AG09309 (cell line): ENCODE measurements around the gene PEAR1.
"Not testable (repeated sequence)": the region's sequence is repeated elsewhere in the genome, so short reads cannot be mapped to it uniquely, and the experiment has no call there.

ENCODE experiments used
- DNase-seq: peaks from one replicate; pipeline ENCODE4 v3.0.0-alpha.2; 2010; ENCODE audit warnings: low read depth
- H3K4me3 ChIP-seq: 2 replicates; pipeline ENCODE4 v1.5.1; 2011; ENCODE audit warnings: mild to moderate bottlenecking, low read depth, low read length, moderate library complexity; ENCODE audit not compliant: control insufficient read depth
- TF ChIP-seq, protein P1 (sequence below): IDR thresholded peaks from 2 replicates; pipeline ENCODE4 v1.5.1; 2011; ENCODE audit warnings: mild to moderate bottlenecking, low read depth, low read length, inconsistent platforms; ENCODE audit not compliant: insufficient read depth, control insufficient read depth; ENCODE audit errors: missing control alignments

PEAR1 gene

GRCh38 chr1:156924478-156925153 lies 31.1 kb downstream of the PEAR1 start:
- DNase-seq, result no peak
- TF ChIP-seq, protein P1, sequence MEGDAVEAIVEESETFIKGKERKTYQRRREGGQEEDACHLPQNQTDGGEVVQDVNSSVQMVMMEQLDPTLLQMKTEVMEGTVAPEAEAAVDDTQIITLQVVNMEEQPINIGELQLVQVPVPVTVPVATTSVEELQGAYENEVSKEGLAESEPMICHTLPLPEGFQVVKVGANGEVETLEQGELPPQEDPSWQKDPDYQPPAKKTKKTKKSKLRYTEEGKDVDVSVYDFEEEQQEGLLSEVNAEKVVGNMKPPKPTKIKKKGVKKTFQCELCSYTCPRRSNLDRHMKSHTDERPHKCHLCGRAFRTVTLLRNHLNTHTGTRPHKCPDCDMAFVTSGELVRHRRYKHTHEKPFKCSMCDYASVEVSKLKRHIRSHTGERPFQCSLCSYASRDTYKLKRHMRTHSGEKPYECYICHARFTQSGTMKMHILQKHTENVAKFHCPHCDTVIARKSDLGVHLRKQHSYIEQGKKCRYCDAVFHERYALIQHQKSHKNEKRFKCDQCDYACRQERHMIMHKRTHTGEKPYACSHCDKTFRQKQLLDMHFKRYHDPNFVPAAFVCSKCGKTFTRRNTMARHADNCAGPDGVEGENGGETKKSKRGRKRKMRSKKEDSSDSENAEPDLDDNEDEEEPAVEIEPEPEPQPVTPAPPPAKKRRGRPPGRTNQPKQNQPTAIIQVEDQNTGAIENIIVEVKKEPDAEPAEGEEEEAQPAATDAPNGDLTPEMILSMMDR, result no peak
- H3K4me3 ChIP-seq, result no peak overlapping the region

DNA sequence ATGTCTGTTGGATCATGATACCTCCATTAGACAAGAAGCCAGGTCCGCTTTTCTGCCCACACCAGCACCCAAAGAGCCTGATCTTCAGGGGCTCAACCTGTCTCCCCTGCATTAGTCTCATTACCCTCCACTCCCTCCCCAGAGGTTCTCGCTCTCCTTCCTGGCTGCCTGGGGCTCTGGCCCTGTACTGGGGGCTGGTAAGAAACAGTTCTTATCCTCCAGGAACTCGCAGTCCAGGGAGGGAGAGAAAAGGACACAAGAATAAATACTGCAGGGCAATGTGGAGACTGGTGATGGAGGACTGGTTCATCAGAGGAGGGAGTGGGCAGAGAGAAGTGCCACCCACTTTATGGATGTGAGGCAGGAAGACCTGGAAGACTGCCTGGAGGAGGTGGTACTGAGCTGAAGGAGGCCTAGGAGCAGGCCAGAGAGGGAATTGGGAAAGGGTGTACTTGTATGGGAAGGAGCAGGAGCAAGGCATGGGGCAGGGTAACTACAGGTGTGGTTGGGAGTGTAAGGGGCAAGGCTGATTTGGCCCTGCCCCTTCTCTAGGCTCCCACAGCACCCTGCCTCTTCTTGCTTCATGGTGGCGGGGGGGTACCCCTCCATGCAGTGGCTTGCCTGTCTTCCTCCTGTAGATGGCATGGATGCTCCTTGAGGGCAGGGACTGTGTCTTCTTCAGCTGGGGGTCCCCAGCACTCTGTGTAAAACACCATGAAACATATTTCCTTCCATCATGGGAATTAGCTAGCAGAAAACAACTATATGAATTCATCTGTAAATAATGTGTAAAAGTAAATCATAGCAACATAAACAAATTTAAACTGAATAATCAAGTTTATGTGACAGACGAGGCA lies 31.9 kb downstream of the PEAR1 start:
- TF ChIP-seq, protein P1, result no peak
- H3K4me3 ChIP-seq, result no peak overlapping the region

DNA sequence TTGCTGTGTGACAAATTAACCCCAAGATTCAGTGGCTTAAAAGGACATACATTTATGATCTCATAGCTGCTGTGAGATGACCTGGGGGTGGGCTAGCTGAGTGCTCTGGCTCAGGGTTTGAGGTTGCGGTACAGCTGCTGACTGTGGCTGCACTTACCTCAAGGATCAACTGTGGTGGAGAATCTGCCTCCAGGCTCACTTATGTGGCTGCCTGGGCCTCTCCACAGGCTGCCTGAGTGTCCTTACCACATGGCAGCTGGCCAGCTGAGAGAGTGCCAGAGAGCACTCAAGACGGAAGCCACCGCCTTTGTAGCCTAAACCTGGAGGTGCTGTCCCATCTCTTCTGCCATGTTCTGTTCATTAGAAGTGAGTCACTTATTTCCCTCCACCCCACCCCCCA lies 32.7 kb downstream of the PEAR1 start:
- TF ChIP-seq, protein P1, result no peak
- no peak for DNase-seq
- no peak overlapping the region for H3K4me3 ChIP-seq

More for the DNA sequence above, 31.9 kb downstream of the PEAR1 start:
- no peak for DNase-seq

GRCh38 chr1:156926695-156927094 lies 33.2 kb downstream of the PEAR1 start:
- H3K4me3 ChIP-seq, DNase-seq: not testable (repeated sequence)

GRCh38 chr1:156927215-156928042 lies 33.9 kb downstream of the PEAR1 start:
- DNase-seq, result no peak
- TF ChIP-seq, protein P1, result peak; percentile 86
- peak overlapping the region; percentile 49 for H3K4me3 ChIP-seq

GRCh38 chr1:156928043-156928602 lies 34.6 kb downstream of the PEAR1 start:
- H3K4me3 ChIP-seq, result no peak overlapping the region
- DNase-seq, result no peak
- TF ChIP-seq, protein P1, result no peak
